SKM-1 (cell line): Measurements from ENCODE around the gene TYROBP.
"Not testable (repeated sequence)": the region's sequence is repeated elsewhere in the genome, so short reads cannot be mapped to it uniquely, and the experiment has no call there.

ENCODE experiments used
- DNase-seq: peaks from one replicate; lab custom pipeline; 2025; ENCODE audit not compliant: unreplicated experiment; lab: John Stamatoyannopoulos, UW

Gene TYROBP

GRCh38 chr19:35901854-35902661 is 6.0 kb downstream of the TYROBP start, which contains the start of gene HCST:
Gene HCST (plus strand): TSS chr19:35902529. CDS start chr19:35902594, 65 bp downstream.
- peak; percentile 21 for DNase-seq

DNA sequence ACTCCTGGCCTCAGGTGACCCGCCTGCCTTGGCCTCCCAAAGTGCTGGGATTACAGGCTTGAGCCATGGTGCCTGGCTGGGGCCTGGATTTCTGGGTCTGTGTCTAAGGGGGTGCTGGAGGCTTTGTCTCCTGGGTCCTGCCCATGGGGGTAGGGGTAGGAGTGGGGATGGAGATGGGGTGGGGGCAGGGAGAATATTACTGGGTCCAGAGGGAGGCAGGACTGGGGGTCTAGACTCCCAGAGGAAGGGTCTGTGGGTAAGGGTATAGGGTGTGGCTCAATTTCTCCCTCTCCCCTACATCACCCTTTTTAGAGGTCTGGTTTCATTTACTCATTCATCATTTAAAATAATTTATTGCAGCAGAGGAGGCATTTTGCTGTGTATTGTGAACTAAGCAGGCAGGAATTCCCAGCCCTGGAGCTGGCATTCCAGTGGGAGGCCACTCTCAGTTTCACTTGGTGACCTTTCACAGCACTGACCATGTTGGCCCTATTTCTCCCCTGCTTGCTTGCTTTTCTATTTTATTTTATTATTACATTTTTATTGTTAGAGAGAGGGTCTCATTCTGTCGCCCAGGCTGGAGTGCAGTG is 6.9 kb downstream of the TYROBP start:
- DNase-seq, result no peak

DNA sequence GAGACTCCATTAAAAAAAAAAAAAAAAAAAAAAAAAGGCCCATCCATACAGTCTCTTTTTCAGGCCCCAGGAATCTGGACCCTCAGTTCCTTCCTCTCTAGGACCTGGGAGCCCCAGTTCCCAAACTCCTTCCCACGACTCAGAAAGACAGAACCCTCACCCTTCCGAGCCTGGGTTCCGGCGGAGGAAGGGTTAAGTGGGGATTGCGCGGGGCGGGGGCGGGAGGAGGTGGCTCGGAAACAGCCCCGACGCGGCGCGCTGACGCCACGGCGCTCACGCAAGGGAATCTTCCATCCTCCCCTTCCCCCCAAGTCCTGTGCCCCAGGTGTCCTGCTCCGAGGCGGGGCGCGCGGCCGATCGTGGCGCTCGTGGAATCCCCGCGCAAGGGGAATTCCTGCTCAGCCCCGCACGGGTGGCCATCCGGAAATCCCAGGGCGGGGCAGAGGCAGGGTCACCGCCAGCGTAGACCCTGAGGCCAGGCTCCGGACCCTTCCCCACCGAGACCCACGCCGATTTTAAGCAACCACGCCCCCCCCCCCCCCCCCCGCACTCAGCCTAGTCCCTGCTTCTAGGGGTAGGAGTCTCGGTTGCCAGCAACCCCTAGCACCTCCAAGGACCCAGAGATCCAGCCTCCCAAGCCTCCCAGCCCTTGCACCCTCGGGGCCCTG is 8.4 kb downstream of the TYROBP start:
- peak; percentile 54 for DNase-seq

DNA sequence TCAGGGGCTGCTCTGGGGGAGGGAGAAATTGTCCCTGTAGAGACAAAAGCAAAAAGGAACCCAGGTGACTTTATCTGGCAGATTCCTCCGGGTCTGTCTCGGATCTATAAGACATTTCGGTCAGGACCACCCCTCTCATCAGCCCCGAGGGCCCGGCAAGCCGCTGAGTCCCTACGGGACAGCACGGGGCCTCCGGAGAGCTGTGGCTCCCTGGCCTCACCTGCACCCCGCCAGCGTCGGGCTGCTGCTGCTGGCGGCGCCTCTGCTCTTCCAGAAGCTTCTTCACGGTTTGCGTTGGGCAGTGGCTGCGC is 9.6 kb downstream of the TYROBP start:
- DNase-seq, result no peak

DNA sequence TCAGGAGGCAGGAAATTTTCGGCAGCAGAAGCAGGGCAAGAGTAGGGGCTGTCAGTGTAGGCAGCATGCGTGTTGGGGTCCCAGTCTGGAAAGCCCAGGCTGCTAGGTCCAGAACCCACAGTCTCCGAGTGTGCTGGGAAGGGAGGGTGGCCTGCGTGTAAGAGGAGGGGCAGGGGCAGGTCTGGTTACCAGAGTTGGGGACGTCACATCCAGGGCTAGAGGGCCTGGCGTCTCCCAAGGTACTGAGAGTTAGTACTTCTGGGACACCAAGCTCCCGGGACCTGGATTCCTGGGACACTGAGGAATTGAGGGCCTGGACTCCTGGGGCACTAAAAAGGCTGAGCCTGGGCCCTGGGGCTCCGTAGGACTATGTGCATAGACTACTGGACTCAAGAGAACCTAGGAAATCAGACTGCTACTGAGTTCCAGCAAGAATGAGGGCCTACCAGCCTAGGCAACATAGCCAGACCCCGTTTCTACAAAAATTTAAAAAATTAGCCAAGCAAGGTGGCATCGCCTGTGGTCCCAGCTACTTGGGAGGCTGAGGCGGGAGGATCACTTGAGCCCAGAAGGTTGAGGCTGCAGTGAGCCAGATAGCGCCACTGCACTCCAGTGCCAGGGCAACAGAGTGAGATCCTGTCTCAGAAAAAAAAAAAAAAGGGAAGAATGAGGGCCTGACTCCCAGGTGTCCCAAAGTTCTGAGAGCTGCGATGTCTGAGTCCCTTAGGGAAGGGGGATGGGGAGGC is 10.2 kb downstream of the TYROBP start:
- no peak for DNase-seq

DNA sequence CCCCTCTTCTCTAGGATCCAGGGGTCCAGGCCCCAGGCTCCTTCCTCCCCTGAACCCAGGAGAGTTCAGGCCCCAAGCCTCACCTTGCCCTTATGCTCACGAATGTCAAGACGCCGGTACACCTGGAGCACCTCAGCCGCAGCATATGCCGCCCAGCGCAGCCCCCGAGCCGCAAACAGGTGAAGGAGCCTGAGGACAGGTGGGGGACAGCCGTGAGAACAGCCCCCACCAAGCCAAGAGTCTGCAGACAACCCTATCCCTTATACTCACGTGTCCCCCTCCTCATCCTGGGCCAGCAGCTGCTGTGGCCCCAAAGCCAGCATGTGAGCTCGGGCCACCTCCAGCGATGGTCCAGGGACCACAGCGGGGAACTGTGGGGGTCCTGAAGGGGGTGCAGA is 11.5 kb downstream of the TYROBP start:
- DNase-seq, result no peak

DNA sequence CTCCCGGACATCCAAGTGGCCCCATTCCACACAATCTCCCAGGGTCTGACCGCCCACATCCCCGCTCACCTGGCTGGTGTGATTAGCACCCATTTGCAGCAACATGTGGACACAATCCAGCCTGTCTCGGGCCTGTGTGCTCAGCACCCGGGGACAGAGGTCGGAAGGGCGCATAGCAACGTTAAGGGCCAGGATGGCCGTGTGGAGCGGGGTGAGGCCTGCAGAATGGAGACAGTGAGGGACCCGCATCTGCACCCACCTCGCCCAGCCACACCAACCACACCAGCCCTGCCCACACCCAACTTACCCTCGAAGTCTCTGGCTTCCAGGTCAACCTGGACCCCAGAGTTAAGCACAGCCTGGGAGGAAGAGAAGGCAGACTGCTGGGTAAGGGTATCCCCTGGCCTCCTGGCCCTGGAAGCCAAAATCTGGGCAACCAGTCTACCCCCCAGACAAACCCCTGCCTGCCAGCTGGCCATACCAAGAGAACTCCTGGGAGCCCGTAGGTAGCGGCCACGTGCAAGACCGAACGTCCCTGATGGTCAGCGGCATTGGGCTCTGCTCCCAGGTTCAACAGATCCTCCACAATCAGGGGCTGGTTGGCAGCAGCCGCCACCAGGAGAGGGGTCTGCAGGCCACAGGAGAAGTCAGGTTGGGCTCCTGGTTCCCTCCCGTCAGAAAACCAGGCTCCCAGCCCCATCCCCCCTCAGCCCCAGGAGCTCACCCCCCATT is 12.0 kb downstream of the TYROBP start:
- no peak for DNase-seq

GRCh38 chr19:35894342-35894741 is 13.8 kb downstream of the TYROBP start:
- no peak for DNase-seq

DNA sequence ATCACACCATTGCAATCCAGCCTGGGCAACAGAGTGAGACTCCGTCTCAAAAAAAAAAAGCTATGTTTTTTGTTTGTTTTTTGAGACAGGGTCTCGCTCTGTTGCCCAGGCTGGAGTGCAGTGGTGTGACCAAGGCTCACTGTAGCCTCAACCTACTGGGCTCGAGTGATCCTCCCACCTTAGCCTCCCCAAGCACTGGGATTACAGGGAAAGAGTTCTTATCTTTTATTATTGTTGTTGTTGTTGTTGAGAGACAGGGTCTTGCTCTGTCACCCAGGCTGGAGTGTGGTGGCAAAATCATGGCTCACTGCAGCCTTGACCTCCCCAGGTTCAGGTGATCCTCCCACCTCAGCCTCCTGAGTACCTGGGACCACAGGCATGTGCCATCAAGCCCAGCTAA is 16.3 kb downstream of the TYROBP start:
- not testable (repeated sequence) for DNase-seq

DNA sequence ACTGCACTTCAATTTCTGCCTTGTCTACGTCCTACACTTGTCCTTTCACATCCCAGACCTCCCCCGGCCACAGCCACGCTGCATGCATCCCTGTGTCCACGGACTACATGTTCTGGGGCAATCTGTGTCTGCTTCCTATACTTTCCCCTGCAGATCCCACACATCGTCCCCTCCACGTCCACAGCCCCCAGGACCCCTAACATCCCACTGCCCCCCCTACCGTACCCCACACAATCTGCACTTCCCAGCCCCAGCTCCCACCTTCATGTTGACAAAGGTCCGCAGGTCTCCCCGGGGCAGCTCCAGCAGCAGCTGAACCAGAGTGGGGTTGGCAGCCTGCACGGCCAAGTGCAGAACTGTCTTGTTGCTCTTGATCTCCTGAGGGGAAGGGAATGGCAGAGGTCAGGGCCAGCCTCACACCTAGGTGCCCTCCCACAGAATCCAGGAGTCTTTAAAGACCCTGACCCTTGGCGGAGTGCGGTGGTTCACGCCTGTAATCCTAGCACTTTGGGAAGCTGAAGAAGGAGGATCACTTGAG is 17.9 kb downstream of the TYROBP start:
- no peak for DNase-seq

GRCh38 chr19:35889370-35890112 is 18.6 kb downstream of the TYROBP start:
- DNase-seq, result no peak

DNA sequence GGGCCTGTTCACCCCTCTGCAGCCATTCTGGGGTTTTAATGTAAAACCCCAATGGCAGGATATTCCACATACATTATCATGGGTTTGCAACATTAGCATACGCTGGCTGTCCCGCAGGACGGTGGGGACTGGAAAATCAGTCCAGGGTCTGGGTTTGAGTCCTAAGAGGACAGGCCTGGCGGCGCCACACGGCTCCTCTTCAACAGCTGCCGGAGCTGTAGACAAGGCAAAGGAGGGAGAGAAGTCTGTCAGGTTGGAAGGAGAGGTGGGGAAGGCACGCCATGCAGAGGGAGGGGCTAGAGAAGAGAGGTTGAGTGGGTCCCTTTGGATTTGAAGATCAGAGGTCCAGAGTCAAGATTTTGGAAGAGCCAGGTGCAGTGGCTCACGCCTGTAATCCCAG is 19.7 kb downstream of the TYROBP start:
- no peak for DNase-seq

DNA sequence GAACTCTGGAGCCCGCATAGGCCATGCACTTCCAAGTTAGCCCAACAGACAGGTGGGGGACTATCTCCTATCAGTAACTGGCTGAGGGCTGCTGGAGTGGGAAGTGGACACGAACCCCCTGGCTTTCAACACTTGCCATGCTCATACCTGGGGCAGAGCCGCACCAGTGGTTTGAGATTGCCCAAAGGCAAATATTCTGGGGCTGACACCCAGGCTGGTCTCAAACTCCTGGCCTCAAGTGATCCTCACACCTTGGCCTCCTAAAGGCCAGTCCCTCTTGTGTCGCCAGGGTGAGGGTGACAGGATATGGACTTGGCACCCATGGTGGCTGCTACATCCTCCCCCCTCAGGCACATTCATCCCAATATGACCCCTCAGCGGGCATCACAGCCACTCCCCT is 20.9 kb downstream of the TYROBP start:
- no peak for DNase-seq

DNA sequence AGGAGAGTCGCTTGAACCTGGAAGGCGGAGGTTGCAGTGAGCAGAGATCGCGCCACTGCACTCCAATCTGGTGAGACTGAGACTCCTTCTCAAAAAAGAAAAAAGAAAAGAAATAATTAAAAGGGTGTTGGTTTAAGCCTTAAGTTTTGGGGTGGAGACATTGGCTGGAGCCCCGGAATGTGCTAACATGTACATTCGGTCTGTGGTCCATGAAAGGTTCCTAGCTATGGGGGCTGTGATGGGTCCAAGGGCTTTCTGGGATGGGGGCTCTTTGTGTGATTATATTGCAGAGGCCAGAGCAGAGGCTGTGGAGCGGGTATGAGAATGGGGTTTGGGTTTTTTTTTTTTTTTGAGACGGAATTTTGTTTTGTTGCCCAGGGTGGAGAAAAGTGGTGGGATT is 22.2 kb downstream of the TYROBP start:
- no peak for DNase-seq

DNA sequence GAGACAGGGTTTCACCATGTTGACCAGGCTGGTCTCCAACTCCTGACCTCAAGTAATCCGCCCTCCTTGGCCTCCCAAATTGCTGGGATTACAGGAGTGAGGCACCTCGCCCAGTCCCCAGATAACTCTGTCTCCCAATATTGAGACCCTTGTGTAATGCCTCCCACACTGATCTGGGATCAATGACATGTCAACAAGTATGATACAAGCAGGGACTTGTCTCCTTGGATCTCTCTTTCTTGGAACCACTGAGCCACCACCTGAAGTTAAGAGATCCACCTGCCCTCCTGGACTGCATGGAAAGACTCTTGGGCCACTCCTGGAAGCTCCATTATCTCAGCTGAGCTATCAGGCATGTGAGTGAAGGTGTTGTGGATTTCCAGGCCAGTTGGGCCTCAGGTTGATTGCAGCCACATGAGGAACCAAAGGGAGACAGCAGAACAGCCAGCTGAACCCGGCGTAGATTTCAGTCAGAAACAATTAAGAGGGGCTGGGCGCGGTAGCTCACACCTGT is 22.8 kb downstream of the TYROBP start:
- no peak for DNase-seq

- DNase-seq, result no peak
Observed at GRCh38 chr19:35883882-35884281, 24.2 kb downstream of the TYROBP start.

GRCh38 chr19:35882114-35882832 is 25.8 kb downstream of the TYROBP start:
- DNase-seq, result peak; percentile 21

- peak; percentile 10 for DNase-seq
Observed at GRCh38 chr19:35879770-35880317, 28.3 kb downstream of the TYROBP start.

GRCh38 chr19:35879068-35879467 is 29.0 kb downstream of the TYROBP start:
- DNase-seq, result no peak
